OCI-LY1 (cell line): ENCODE measurements around the gene SLC5A12.

ENCODE experiments used
- EZH2 ChIP-seq: fragments of 200-600 bp; sonication (generic), shearing (Covaris generic); IDR thresholded peaks from 2 replicates; pipeline ENCODE4 v1.8.0; 2017; ENCODE audit warnings: borderline replicate concordance, mixed run types, mild to moderate bottlenecking, antibody characterized with exemption, low read length, moderate library complexity, mixed read lengths
- TF ChIP-seq, protein P1 (sequence below): fragments of 200-600 bp; sonication (generic), shearing (Covaris generic); IDR thresholded peaks from 2 replicates; pipeline ENCODE4 v1.5.1; 2017; ENCODE audit warnings: mild to moderate bottlenecking, antibody characterized with exemption, low read length, moderate library complexity, mixed read lengths

DNA sequence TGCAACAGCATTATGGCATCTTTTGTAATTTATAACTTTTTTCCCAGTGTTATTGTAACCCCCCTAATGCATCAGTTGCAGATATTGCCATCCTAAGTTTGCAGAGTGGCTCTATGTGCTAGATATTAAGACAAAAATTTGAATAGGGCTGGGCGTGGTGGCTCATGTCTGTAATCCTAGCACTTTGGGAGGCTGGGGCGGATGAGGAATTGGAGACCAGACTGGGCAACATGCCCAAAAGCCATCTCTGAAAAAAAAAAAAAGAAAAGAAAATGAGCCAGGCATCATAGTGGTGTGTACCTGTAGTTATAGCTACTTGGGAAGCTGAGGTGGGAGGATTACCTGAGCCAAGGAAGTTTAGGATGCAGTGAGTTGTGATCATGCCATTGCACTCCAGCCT is 99.7 kb downstream of the SLC5A12 start:
- TF ChIP-seq, protein P1, sequence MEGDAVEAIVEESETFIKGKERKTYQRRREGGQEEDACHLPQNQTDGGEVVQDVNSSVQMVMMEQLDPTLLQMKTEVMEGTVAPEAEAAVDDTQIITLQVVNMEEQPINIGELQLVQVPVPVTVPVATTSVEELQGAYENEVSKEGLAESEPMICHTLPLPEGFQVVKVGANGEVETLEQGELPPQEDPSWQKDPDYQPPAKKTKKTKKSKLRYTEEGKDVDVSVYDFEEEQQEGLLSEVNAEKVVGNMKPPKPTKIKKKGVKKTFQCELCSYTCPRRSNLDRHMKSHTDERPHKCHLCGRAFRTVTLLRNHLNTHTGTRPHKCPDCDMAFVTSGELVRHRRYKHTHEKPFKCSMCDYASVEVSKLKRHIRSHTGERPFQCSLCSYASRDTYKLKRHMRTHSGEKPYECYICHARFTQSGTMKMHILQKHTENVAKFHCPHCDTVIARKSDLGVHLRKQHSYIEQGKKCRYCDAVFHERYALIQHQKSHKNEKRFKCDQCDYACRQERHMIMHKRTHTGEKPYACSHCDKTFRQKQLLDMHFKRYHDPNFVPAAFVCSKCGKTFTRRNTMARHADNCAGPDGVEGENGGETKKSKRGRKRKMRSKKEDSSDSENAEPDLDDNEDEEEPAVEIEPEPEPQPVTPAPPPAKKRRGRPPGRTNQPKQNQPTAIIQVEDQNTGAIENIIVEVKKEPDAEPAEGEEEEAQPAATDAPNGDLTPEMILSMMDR: no peak
- no peak for TF ChIP-seq EZH2
